NCI-H2029 treated with DMSO at 0.1 percent for 48 hours (cell line): Measurements from ENCODE around the gene CACNA1D.
A peak's percentile ranks its signal among the peaks of the same experiment; 100 is the strongest.

Experiments
- DNase-seq: peaks from one replicate; lab custom pipeline; 2025; lab: John Stamatoyannopoulos, UW

Gene CACNA1D

GRCh38 chr3:53495520-53496391 lies 1.3 kb downstream of the CACNA1D start:
- DNase-seq, result no peak

GRCh38 chr3:53496392-53496670 lies 1.9 kb downstream of the CACNA1D start:
- DNase-seq, result no peak

GRCh38 chr3:53496984-53497383 lies 2.6 kb downstream of the CACNA1D start:
- DNase-seq, result no peak

GRCh38 chr3:53498806-53499641 lies 4.6 kb downstream of the CACNA1D start:
- DNase-seq, result no peak

GRCh38 chr3:53500165-53500777 lies 5.9 kb downstream of the CACNA1D start:
- no peak for DNase-seq

- no peak for DNase-seq
Observed at GRCh38 chr3:53501178-53501577, 6.8 kb downstream of the CACNA1D start.

GRCh38 chr3:53502737-53503136 lies 8.3 kb downstream of the CACNA1D start:
- DNase-seq, result no peak

GRCh38 chr3:53503195-53503594 lies 8.8 kb downstream of the CACNA1D start:
- DNase-seq, result no peak

- DNase-seq, result no peak
Observed at GRCh38 chr3:53506110-53506762, 11.8 kb downstream of the CACNA1D start.

- DNase-seq, result no peak
Observed at GRCh38 chr3:53506763-53507145, 12.3 kb downstream of the CACNA1D start.

- no peak for DNase-seq
Observed at GRCh38 chr3:53509494-53509893, 15.1 kb downstream of the CACNA1D start.

- no peak for DNase-seq
Observed at GRCh38 chr3:53510508-53510907, 16.1 kb downstream of the CACNA1D start.

GRCh38 chr3:53511246-53511645 lies 16.8 kb downstream of the CACNA1D start:
- DNase-seq, result no peak

- no peak for DNase-seq
Observed at GRCh38 chr3:53513556-53514190, 19.3 kb downstream of the CACNA1D start.

- DNase-seq, result no peak
Observed at GRCh38 chr3:53516339-53516738, 21.9 kb downstream of the CACNA1D start.

- DNase-seq, result no peak
Observed at GRCh38 chr3:53518495-53518981, 24.1 kb downstream of the CACNA1D start.

- DNase-seq, result no peak
Observed at GRCh38 chr3:53519065-53519709, 24.8 kb downstream of the CACNA1D start.

GRCh38 chr3:53523346-53523745 lies 28.9 kb downstream of the CACNA1D start:
- DNase-seq, result no peak

- DNase-seq, result no peak
Observed at GRCh38 chr3:53524566-53524965, 30.2 kb downstream of the CACNA1D start.

- DNase-seq, result peak; percentile 53
Observed at GRCh38 chr3:53525765-53526703, 31.6 kb downstream of the CACNA1D start.
